GM12878 (cell line): ENCODE data around the gene KCNN3. TPM values are rescaled to one million over a fixed set of nuclear protein-coding genes. Genes with fewer than 3 reads are reported as not detected.
A peak's percentile ranks its signal among the peaks of the same experiment; 100 is the strongest.

Source experiments
- BCL11A ChIP-seq: IDR thresholded peaks from 2 replicates; pipeline ENCODE4 v1.6.1; 2011; ENCODE audit warnings: low read depth, low read length
- CBX5 ChIP-seq: sonication (generic); IDR thresholded peaks from 2 replicates; pipeline ENCODE4 v1.6.1; 2016; ENCODE audit warnings: low read depth, moderate library complexity, mild to moderate bottlenecking, inconsistent platforms
- IKZF2 ChIP-seq, 2 experiments: fragments of 450-650 bp; IDR thresholded peaks; 2 replicates each; pipeline ENCODE4 v1.6.1; 2017; ENCODE audit warnings: mild to moderate bottlenecking in 2 of 2, moderate library complexity in 2 of 2
- RAD51 ChIP-seq: fragments of 450-650 bp; IDR thresholded peaks from 2 replicates; pipeline ENCODE4 v1.6.1; 2016; ENCODE audit warnings: moderate library complexity, mild to moderate bottlenecking, inconsistent platforms
- polyA plus RNA-seq, 11 experiments: library from polyadenylated mRNA; depleted of rRNA in 4 of 11; unstranded in 6 of 11; stranded (reverse) in 5 of 11; fragments of >200 nt; fragmentation: Nextera tagmentation in 4 of 11; fragmentation: Illumina TruSeq in 1 of 11; extraction: Ambion mirVana in 4 of 11; extraction: Trizol in 1 of 11; gene quantifications; 1 replicate in 1 of 11; 2 replicates in 10 of 11; pipeline versions ENCODE4 v1.2.1 to v1.2.3, GENCODE V29; 2011 to 2016; ENCODE audit warnings: inconsistent platforms in 2 of 11, missing spikeins in 2 of 11, low read depth in 1 of 11
- total RNA-seq, 4 experiments: library from RNA; depleted of rRNA in 3 of 4; stranded (reverse); fragments of >200 nt in 3 of 4; fragmentation: Illumina TruSeq in 1 of 4; extraction: Trizol in 1 of 4; gene quantifications; 2 replicates each; pipeline versions ENCODE4 v1.2.1 to v1.2.3, GENCODE V29; 2013 to 2021
- TF ChIP-seq, protein P1 (sequence below): fragments of 450-650 bp; IDR thresholded peaks from 2 replicates; pipeline ENCODE4 v1.6.1; 2016; ENCODE audit warnings: mild to moderate bottlenecking, moderate library complexity, borderline replicate concordance
- TF ChIP-seq, protein P2 (sequence below): IDR thresholded peaks from 2 replicates; pipeline ENCODE4 v1.6.1; 2011; ENCODE audit warnings: borderline replicate concordance, low read depth, mild to moderate bottlenecking, moderate library complexity, low read length; ENCODE audit not compliant: insufficient read depth, poor library complexity, severe bottlenecking
- TF ChIP-seq, protein P3 (sequence below): fragments of 450-650 bp; IDR thresholded peaks from 2 replicates; pipeline ENCODE4 v1.6.1; 2018; ENCODE audit warnings: mild to moderate bottlenecking, low read depth, moderate library complexity; ENCODE audit not compliant: partially characterized antibody

The KCNN3 gene
- total and polyA plus RNA-seq, 10 of the 15 experiments (the other 5 are each of a cell fraction or from before 2014, with no cell fraction given): 3.5 to 26.4 (median 14.9) TPM

DNA sequence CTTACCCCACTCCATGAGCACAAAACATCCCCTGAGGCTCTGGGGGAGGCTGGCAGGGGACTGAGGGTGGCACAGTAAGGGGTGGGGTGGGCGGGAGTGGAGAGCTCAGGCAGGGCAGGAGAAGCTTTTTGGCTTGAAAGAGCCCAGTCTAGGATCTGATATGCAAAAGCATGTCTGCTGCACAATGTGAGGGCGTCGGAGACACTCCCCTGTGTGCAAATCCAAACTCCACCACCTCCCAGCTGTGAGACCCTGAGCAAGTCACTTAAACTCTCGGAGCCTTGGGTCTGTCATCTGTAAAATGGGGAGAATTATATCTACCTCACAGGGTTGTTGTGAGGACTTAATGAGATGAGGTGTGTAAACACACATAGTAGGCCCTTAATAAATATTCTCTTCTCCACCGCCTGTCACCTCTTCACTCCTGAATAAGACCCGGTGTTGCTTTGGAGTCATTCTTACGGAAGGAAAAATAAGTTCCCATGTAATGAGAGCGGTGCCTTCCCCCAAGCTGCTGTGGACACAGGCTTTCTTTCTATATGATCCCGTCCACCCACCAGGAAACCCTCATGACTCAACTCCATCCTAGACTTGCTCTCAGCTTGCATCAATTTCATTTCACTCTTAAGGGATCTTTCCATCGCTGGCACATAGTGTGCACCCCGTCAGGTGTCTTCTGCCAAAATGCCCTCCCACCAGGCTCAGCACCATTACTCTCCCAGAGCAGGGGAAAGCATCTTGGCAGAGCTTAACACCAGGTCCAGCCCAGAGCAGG is 12.5 kb downstream of the KCNN3 start (continued):
- TF ChIP-seq, protein P1, sequence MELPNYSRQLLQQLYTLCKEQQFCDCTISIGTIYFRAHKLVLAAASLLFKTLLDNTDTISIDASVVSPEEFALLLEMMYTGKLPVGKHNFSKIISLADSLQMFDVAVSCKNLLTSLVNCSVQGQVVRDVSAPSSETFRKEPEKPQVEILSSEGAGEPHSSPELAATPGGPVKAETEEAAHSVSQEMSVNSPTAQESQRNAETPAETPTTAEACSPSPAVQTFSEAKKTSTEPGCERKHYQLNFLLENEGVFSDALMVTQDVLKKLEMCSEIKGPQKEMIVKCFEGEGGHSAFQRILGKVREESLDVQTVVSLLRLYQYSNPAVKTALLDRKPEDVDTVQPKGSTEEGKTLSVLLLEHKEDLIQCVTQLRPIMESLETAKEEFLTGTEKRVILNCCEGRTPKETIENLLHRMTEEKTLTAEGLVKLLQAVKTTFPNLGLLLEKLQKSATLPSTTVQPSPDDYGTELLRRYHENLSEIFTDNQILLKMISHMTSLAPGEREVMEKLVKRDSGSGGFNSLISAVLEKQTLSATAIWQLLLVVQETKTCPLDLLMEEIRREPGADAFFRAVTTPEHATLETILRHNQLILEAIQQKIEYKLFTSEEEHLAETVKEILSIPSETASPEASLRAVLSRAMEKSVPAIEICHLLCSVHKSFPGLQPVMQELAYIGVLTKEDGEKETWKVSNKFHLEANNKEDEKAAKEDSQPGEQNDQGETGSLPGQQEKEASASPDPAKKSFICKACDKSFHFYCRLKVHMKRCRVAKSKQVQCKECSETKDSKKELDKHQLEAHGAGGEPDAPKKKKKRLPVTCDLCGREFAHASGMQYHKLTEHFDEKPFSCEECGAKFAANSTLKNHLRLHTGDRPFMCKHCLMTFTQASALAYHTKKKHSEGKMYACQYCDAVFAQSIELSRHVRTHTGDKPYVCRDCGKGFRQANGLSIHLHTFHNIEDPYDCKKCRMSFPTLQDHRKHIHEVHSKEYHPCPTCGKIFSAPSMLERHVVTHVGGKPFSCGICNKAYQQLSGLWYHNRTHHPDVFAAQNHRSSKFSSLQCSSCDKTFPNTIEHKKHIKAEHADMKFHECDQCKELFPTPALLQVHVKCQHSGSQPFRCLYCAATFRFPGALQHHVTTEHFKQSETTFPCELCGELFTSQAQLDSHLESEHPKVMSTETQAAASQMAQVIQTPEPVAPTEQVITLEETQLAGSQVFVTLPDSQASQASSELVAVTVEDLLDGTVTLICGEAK: no peak
- no peak for TF ChIP-seq CBX5
- no peak for TF ChIP-seq RAD51
- peak in 1 of 2 experiments; percentile 22; a peak in 1 of 4 replicates for TF ChIP-seq IKZF2 (IDR thresholded peaks at IDR 0.05)
- TF ChIP-seq, protein P2, sequence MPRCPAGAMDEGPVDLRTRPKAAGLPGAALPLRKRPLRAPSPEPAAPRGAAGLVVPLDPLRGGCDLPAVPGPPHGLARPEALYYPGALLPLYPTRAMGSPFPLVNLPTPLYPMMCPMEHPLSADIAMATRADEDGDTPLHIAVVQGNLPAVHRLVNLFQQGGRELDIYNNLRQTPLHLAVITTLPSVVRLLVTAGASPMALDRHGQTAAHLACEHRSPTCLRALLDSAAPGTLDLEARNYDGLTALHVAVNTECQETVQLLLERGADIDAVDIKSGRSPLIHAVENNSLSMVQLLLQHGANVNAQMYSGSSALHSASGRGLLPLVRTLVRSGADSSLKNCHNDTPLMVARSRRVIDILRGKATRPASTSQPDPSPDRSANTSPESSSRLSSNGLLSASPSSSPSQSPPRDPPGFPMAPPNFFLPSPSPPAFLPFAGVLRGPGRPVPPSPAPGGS: peak; percentile 32
- TF ChIP-seq, protein P3, sequence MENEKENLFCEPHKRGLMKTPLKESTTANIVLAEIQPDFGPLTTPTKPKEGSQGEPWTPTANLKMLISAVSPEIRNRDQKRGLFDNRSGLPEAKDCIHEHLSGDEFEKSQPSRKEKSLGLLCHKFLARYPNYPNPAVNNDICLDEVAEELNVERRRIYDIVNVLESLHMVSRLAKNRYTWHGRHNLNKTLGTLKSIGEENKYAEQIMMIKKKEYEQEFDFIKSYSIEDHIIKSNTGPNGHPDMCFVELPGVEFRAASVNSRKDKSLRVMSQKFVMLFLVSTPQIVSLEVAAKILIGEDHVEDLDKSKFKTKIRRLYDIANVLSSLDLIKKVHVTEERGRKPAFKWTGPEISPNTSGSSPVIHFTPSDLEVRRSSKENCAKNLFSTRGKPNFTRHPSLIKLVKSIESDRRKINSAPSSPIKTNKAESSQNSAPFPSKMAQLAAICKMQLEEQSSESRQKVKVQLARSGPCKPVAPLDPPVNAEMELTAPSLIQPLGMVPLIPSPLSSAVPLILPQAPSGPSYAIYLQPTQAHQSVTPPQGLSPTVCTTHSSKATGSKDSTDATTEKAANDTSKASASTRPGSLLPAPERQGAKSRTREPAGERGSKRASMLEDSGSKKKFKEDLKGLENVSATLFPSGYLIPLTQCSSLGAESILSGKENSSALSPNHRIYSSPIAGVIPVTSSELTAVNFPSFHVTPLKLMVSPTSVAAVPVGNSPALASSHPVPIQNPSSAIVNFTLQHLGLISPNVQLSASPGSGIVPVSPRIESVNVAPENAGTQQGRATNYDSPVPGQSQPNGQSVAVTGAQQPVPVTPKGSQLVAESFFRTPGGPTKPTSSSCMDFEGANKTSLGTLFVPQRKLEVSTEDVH: no peak
- 0 out of 2 replicates have a peak, but pooled peaks have one; percentile 45 for TF ChIP-seq BCL11A
